ENCODE measurements around the gene STAB2.

The STAB2 gene

GRCh38 chr12:103673487-103673886 is 86.4 kb downstream of the STAB2 start:
- no peak for TF ChIP-seq CTCF (IDR thresholded peaks at IDR 0.05)

DNA sequence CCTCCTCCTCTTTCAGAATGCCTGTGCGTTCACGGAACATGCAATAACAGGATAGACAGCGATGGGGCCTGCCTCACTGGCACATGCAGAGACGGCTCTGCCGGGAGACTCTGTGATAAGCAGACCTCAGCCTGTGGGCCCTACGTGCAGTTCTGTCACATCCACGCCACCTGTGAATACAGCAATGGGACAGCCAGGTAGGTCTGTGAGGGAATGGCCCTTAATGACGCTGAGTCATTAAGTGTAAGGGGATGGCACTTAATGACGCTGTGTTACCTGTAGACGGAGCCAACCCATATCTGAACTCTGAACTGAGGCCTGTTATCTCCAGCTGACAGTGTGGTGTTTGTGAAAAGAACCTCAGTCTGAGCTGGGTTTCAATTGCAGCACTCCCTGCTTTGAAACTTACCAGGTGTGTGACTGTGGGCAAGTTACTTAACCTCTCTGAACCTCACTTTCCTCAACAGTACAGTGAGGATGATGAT is 86.9 kb downstream of the STAB2 start:
- no peak for TF ChIP-seq CTCF (IDR thresholded peaks at IDR 0.05)

DNA sequence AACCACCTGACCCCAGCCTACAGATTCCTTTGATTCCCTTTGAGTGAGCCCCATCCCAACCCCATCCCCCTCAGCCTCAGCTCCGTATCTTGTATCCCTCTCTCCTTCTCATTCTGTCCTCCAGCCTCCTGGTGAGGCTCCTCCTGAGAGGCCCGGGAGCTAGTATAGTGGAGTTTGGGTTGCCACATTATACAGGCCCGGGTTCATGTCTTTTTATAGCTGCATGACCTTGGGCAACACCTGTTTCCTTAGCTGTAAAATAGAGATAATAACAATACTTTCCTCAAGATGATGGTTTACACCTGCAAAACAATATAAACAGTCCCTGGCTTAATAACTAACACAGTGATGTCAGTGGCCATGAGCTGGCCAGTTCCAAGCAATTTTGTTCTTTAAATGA is 89.8 kb downstream of the STAB2 start:
- TF ChIP-seq CTCF (IDR thresholded peaks at IDR 0.05): no peak

DNA sequence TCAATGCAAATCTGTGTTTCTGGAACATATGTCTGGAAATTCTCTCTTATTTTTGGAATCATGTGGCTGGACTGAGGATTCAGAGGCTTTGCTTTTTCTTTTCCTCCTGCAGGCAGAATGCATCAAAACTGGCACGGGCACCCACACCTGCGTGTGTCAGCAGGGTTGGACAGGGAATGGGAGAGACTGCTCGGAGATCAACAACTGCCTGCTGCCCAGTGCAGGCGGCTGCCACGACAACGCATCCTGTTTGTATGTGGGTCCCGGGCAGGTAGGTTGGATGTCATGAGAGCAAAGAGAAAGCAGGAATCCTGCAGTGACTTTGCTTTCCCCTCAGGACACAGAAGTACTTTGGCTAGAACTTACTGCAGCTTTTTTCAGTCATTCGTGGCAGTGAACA is 90.3 kb downstream of the STAB2 start:
- TF ChIP-seq CTCF (IDR thresholded peaks at IDR 0.05): no peak

DNA sequence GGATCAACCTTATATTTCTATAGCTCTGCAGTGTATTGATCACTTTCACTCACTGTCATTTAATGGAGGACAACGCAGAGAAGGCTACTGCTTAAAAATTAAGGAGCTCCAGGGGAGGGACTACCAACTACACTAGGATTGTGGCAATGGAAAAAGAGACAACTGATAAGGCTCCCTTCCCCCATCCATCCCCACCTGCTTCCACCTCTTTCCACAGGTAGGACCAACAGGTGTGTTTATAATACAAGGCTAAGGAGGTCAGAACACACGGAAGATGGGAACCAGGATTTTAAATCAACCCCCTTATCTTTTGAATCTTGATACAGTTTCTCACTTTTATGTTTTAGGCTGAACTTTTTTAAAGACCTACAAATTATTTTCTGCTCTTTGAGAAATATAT is 90.8 kb downstream of the STAB2 start:
- TF ChIP-seq CTCF (IDR thresholded peaks at IDR 0.05): no peak

GRCh38 chr12:103679421-103680170 is 92.5 kb downstream of the STAB2 start:
- TF ChIP-seq CTCF (IDR thresholded peaks at IDR 0.05): no peak

- TF ChIP-seq CTCF (IDR thresholded peaks at IDR 0.05): no peak
Observed at GRCh38 chr12:103680591-103681141, 93.6 kb downstream of the STAB2 start.

All from LNCAP (cell line).